ENCODE data around the gene NLGN4Y. TPM values are rescaled to one million over a fixed set of nuclear protein-coding genes. Genes with fewer than 3 reads are reported as not detected.

NLGN4Y gene
- total RNA-seq, 1 experiment from 2014 or later: not detected

DNA sequence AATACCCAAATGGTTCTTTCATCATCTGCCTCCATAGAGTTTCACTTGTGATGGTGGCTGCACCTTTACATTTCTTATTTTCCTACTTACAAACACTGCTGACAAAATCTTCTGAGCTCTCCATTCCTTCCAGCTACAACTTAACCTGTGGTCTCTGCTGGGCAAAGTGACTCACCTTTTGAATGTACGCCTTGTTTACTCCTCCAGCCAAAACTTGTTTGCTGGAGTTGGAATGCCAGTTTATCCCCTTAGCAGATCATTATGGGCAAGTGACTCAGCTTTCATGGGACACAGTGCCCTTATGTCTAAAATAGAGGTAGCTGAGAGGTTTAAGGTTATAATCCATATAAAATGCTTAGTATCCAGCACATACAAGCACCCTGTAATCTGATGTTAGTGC, 107.3 kb downstream of the NLGN4Y start:
- TF ChIP-seq SIN3A (IDR thresholded peaks at IDR 0.05; ENCODE audit: borderline replicate concordance, insufficient read depth, low read depth, low read length) (no peak), POLR2AphosphoS5 (IDR thresholded peaks at IDR 0.05; ENCODE audit: low read depth, low read length) (no peak), CTCF (IDR thresholded peaks at IDR 0.05) (no peak), TCF7L2 (IDR thresholded peaks at IDR 0.05; ENCODE audit: low read depth, low read length) (no peak)
- TF ChIP-seq, protein P1, sequence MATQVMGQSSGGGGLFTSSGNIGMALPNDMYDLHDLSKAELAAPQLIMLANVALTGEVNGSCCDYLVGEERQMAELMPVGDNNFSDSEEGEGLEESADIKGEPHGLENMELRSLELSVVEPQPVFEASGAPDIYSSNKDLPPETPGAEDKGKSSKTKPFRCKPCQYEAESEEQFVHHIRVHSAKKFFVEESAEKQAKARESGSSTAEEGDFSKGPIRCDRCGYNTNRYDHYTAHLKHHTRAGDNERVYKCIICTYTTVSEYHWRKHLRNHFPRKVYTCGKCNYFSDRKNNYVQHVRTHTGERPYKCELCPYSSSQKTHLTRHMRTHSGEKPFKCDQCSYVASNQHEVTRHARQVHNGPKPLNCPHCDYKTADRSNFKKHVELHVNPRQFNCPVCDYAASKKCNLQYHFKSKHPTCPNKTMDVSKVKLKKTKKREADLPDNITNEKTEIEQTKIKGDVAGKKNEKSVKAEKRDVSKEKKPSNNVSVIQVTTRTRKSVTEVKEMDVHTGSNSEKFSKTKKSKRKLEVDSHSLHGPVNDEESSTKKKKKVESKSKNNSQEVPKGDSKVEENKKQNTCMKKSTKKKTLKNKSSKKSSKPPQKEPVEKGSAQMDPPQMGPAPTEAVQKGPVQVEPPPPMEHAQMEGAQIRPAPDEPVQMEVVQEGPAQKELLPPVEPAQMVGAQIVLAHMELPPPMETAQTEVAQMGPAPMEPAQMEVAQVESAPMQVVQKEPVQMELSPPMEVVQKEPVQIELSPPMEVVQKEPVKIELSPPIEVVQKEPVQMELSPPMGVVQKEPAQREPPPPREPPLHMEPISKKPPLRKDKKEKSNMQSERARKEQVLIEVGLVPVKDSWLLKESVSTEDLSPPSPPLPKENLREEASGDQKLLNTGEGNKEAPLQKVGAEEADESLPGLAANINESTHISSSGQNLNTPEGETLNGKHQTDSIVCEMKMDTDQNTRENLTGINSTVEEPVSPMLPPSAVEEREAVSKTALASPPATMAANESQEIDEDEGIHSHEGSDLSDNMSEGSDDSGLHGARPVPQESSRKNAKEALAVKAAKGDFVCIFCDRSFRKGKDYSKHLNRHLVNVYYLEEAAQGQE (IDR thresholded peaks at IDR 0.05; ENCODE audit: insufficient read depth in 1 of 2, low read depth in 2 of 2, low read length in 1 of 2): no peak
- no peak for ATAC-seq
- H3K4me3 ChIP-seq (ENCODE audit: low read depth in 2 of 2, low read length in 2 of 2): no peak overlapping the region
- intact Hi-C loops (cut with micrococcal nuclease; ENCODE audit: unreplicated experiment): no loop called here
- no peak overlapping the region for H3K27ac ChIP-seq (ENCODE audit: low read length)
- no peaks in the 10 kb centered on the region for H3K4me1 ChIP-seq (ENCODE audit: control insufficient read depth, insufficient read depth, low read length)
- in situ Hi-C loops (cut with HindIII; ENCODE audit: low pct_unique_long_range_greater_than_20kb, low sequenced_read_pairs): no loop called here
- no peaks in the 10 kb centered on the region for H3K27me3 ChIP-seq (ENCODE audit: control insufficient read depth, insufficient read depth, low read length)
- no TSS peak for BruUV-seq (replicated peaks)
- no peaks in the 10 kb centered on the region for H3K36me3 ChIP-seq (ENCODE audit: control insufficient read depth, insufficient read depth, low read length)
- CTCF ChIA-PET: no interaction called here
- DNase-seq (ENCODE audit: low read depth, low spot score): no peak
- no peaks in the 10 kb centered on the region for H3K9me3 ChIP-seq (ENCODE audit: control insufficient read depth, insufficient read depth, low read depth, low read length)
- POLR2A ChIA-PET: no interaction called here

DNA sequence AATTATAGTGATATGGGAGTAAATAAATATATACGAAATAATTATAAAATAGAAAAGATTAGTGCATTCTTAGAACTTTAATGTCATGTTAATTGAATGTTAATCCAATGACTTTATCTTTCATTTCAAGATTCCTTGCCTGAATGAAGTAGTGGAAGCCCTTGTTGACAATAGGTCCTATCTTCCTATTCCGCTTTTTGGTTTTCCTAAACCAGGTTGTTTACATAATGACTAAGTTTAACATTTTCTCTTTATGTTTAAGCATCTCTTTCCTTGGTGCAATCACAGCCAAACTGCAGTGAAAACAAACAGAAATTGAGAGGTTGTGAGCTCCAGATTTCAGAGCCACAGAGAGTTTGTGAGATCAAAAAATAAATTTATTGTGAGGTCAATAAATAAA, 109.4 kb downstream of the NLGN4Y start:
- ChIA-PET POLR2A (no interaction called here), CTCF (no interaction called here)
- H3K27ac ChIP-seq (ENCODE audit: low read length): no peak overlapping the region
- H3K4me3 ChIP-seq (ENCODE audit: low read depth in 2 of 2, low read length in 2 of 2): no peak overlapping the region
- ATAC-seq (no peak), DNase-seq (ENCODE audit: low read depth, low spot score) (no peak)
- H3K9me3 ChIP-seq (ENCODE audit: control insufficient read depth, insufficient read depth, low read depth, low read length): no peaks in the 10 kb centered on the region
- BruUV-seq (replicated peaks): no TSS peak
- TF ChIP-seq, protein P1 (IDR thresholded peaks at IDR 0.05; ENCODE audit: insufficient read depth in 1 of 2, low read depth in 2 of 2, low read length in 1 of 2): no peak
- TF ChIP-seq SIN3A (IDR thresholded peaks at IDR 0.05; ENCODE audit: borderline replicate concordance, insufficient read depth, low read depth, low read length): no peak
- TF ChIP-seq CTCF (IDR thresholded peaks at IDR 0.05): no peak
- TF ChIP-seq TCF7L2 (IDR thresholded peaks at IDR 0.05; ENCODE audit: low read depth, low read length): no peak
- no peak for TF ChIP-seq POLR2AphosphoS5 (IDR thresholded peaks at IDR 0.05; ENCODE audit: low read depth, low read length)
- intact Hi-C loops (cut with micrococcal nuclease; ENCODE audit: unreplicated experiment) (no loop called here), in situ Hi-C loops (cut with HindIII; ENCODE audit: low pct_unique_long_range_greater_than_20kb, low sequenced_read_pairs) (no loop called here)
- H3K36me3 ChIP-seq (ENCODE audit: control insufficient read depth, insufficient read depth, low read length): no peaks in the 10 kb centered on the region
- H3K4me1 ChIP-seq (ENCODE audit: control insufficient read depth, insufficient read depth, low read length): no peaks in the 10 kb centered on the region
- no peaks in the 10 kb centered on the region for H3K27me3 ChIP-seq (ENCODE audit: control insufficient read depth, insufficient read depth, low read length)
